A549 (cell line): ENCODE data around the gene LPAR1. TPM values are rescaled to one million over a fixed set of nuclear protein-coding genes. Genes with fewer than 3 reads are reported as not detected.

ENCODE experiments used
- ATAC-seq, 2 experiments: fragments of 200-7000 bp in 1 of 2; fragments of >200 bp in 1 of 2; cut with Nextera tagmentation in 1 of 2; cut with Tn5 transposase in 1 of 2; 3 replicates each; pipeline versions ENCODE4 v1.8.0 to v1.9.1; 2018 to 2020; ENCODE audit warnings: mild to moderate bottlenecking in 1 of 2, moderate library complexity in 1 of 2
- CTCF ChIA-PET: fragments of 300-600 bp; sonication (Branson Sonifier 250); formaldehyde crosslinking; extraction: SDS; loops from one replicate; lab custom pipeline; 2021; ENCODE audit warnings: antibody characterized with exemption, inconsistent platforms; lab: Yijun Ruan, JAX
- POLR2A ChIA-PET: fragments of 350-600 bp; formaldehyde crosslinking; extraction: SDS; loops from one replicate; lab custom pipeline; 2021; ENCODE audit warnings: antibody characterized with exemption, inconsistent platforms; lab: Yijun Ruan, JAX
- DNase-seq, 2 experiments: peaks; one replicate each; pipeline versions ENCODE4 v3.0.0 to v3.0.0-alpha.2; 2011 to 2016; ENCODE audit warnings: low read depth in 1 of 2, low spot score in 1 of 2
- FAIRE-seq: peaks from 2 replicates; lab custom pipeline; 2011; peaks lifted over from hg19 to GRCh38; lab: Jason Lieb, UNC
- H3K27ac ChIP-seq, 2 experiments: fragments of >200 bp; sonication (Bioruptor Twin); formaldehyde crosslinking; 3 replicates each; pipeline ENCODE4 v1.5.1; 2016 to 2017
- H3K4me1 ChIP-seq: fragments of >200 bp; sonication (Bioruptor Twin); formaldehyde crosslinking; 3 replicates; pipeline ENCODE4 v1.6.1; 2016
- H3K4me2 ChIP-seq: fragments of >200 bp; sonication (Bioruptor Twin); formaldehyde crosslinking; 3 replicates; pipeline ENCODE4 v1.6.1; 2016
- H3K4me3 ChIP-seq: fragments of >200 bp; sonication (Bioruptor Twin); formaldehyde crosslinking; 3 replicates; pipeline ENCODE4 v1.5.1; 2016
- H3K9me3 ChIP-seq: fragments of >200 bp; sonication (Bioruptor Twin); formaldehyde crosslinking; 3 replicates; pipeline ENCODE4 v1.6.1; 2016
- BHLHE40 ChIP-seq: IDR thresholded peaks from 2 replicates; pipeline ENCODE4 v1.6.1; 2012; ENCODE audit warnings: low read depth, low read length, inconsistent platforms
- CHD2 ChIP-seq: fragments of 150-350 bp; IDR thresholded peaks from 2 replicates; pipeline ENCODE4 v1.6.1; 2014; ENCODE audit warnings: low read length; ENCODE audit not compliant: partially characterized antibody
- CHD4 ChIP-seq: fragments of 200-600 bp; sonication (generic); IDR thresholded peaks from 2 replicates; pipeline ENCODE4 v1.6.1; 2016; ENCODE audit warnings: antibody characterized with exemption, mild to moderate bottlenecking, borderline replicate concordance
- EHF ChIP-seq: fragments of 250-450 bp; sonication (Bioruptor Pico); IDR thresholded peaks from 2 replicates; pipeline ENCODE4 v1.5.0; 2020; ENCODE audit warnings: mild to moderate bottlenecking
- ESRRA ChIP-seq: fragments of 150-350 bp; IDR thresholded peaks from 2 replicates; pipeline ENCODE4 v1.6.1; 2014; ENCODE audit warnings: mild to moderate bottlenecking, low read length, borderline replicate concordance
- FOSB ChIP-seq: fragments of 250-450 bp; sonication (Bioruptor Pico); IDR thresholded peaks from 2 replicates; pipeline ENCODE4 v1.5.0; 2020; ENCODE audit warnings: mild to moderate bottlenecking, moderate library complexity
- HDAC2 ChIP-seq: fragments of 200-600 bp; sonication (generic); IDR thresholded peaks from 2 replicates; pipeline ENCODE4 v1.6.1; 2016
- HES2 ChIP-seq: fragments of >200 bp; sonication (Bioruptor Twin); formaldehyde crosslinking; IDR thresholded peaks from 2 replicates; pipeline ENCODE4 v1.6.1; 2016
- HOXB13 ChIP-seq: fragments of 250-450 bp; sonication (Bioruptor Pico); IDR thresholded peaks from 2 replicates; pipeline ENCODE4 v1.5.0; 2020; ENCODE audit warnings: low read depth, mild to moderate bottlenecking, moderate library complexity
- JUN ChIP-seq, 2 experiments: fragments of >200 bp; sonication (Bioruptor Twin); formaldehyde crosslinking; IDR thresholded peaks; 2 replicates in 1 of 2; 3 replicates in 1 of 2; pipeline ENCODE4 v1.6.1; 2016 to 2017
- MAX ChIP-seq: IDR thresholded peaks from 2 replicates; pipeline ENCODE4 v1.6.1; 2012
- NFE2L2 ChIP-seq: fragments of 150-350 bp; conservative IDR thresholded peaks from 2 replicates; pipeline ENCODE4 v1.6.1; 2014; ENCODE audit warnings: low read length
- POLR2AphosphoS2 ChIP-seq: conservative IDR thresholded peaks from 2 replicates; pipeline ENCODE4 v1.6.1; 2012; ENCODE audit warnings: low read length, improper control_type of control experiment, inconsistent platforms
- RARB ChIP-seq: fragments of 250-450 bp; sonication (Bioruptor Pico); IDR thresholded peaks from 2 replicates; pipeline ENCODE4 v1.8.0; 2021; ENCODE audit warnings: mild to moderate bottlenecking, moderate library complexity
- RCOR1 ChIP-seq: fragments of 150-350 bp; IDR thresholded peaks from 2 replicates; pipeline ENCODE4 v1.6.1; 2014; ENCODE audit warnings: antibody characterized with exemption, low read length, low read depth
- REST ChIP-seq: fragments of 200-600 bp; sonication (generic); IDR thresholded peaks from 2 replicates; pipeline ENCODE4 v1.6.1; 2016; ENCODE audit warnings: antibody characterized with exemption, mild to moderate bottlenecking, moderate library complexity
- RNF2 ChIP-seq: fragments of 200-600 bp; sonication (generic); IDR thresholded peaks from 2 replicates; pipeline ENCODE4 v1.6.1; 2016; ENCODE audit warnings: low read depth, mild to moderate bottlenecking, antibody characterized with exemption, moderate library complexity, borderline replicate concordance
- SMC3 ChIP-seq: fragments of >200 bp; sonication (Bioruptor Twin); formaldehyde crosslinking; IDR thresholded peaks from 3 replicates; pipeline ENCODE4 v1.6.1; 2018; ENCODE audit warnings: inconsistent platforms
- TFCP2L1 ChIP-seq: fragments of 250-450 bp; sonication (Bioruptor Pico); IDR thresholded peaks from 2 replicates; pipeline ENCODE4 v1.5.0; 2021; ENCODE audit warnings: mild to moderate bottlenecking
- USF2 ChIP-seq: fragments of 450-650 bp; IDR thresholded peaks from 2 replicates; pipeline ENCODE4 v1.6.1; 2014; ENCODE audit warnings: antibody characterized with exemption
- WGBS: methylation state at CpG from one replicate; pipeline ENCODE4 v1.1.6; 2017; ENCODE audit errors: missing lambda C conversion rate; 5-methylcytosine and 5-hydroxymethylcytosine counted together
- polyA plus RNA-seq, 4 experiments: library from polyadenylated mRNA; depleted of rRNA in 3 of 4; stranded (reverse); fragments of >200 nt; fragmentation: RNase III in 1 of 4; extraction: RNeasy Plus Mini Kit Qiagen cat#74134 plus additional on column Dnase treatment in 1 of 4; gene quantifications; 2 replicates in 3 of 4; 3 replicates in 1 of 4; pipeline ENCODE4 v1.2.3, GENCODE V29; 2011 to 2017

LPAR1 gene
- polyA plus RNA-seq, 2 of the 4 experiments (the other 2 are of a cell fraction), result 15.8 to 33.7 TPM

DNA sequence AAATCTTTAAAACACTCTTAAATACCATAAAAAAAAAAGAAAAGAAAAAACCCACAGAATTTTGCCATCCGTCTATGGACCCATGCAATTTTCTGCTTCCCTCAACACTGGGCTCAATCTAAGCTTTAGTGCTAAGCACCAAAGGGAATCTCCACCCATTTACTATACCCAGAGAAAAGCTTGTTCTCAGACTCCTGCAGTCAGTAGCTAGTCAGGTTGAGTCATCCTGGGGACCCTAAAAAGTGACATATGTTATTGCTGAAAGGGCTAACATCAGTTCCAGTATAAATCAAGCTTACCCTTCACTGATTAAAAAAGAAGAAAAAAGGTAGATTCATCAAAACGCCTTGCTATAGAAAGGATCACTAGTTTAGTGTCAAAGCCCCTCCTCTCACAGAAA is 192.1 kb downstream of the LPAR1 start:
- no peak for ATAC-seq
- 0 out of 3 replicates have a peak, but pooled peaks cover 3% of the 10 kb centered on the region for H3K4me1 ChIP-seq
- 85% methylated on average over 2 of the region's 2 CpGs for WGBS
- no peak for DNase-seq
- ChIA-PET CTCF (interaction anchor here (0.9 kb wide), 1 partner anchor 8 kb away, joined by 3 read pairs; no protein-coding TSS in a partner anchor), POLR2A (no interaction called here)
- H3K4me2 ChIP-seq, result no peak overlapping the region
- H3K9me3 ChIP-seq, result no peaks in the 10 kb centered on the region
- no peak for FAIRE-seq
- TF ChIP-seq CHD4 (no peak), REST (no peak), HES2 (no peak), JUN (IDR thresholded peaks at IDR 0.05) (no peak), HDAC2 (no peak), POLR2AphosphoS2 (no peak)
- H3K27ac ChIP-seq, result no peak overlapping the region; a peak in 1 of 6 replicates
- no peak overlapping the region for H3K4me3 ChIP-seq

DNA sequence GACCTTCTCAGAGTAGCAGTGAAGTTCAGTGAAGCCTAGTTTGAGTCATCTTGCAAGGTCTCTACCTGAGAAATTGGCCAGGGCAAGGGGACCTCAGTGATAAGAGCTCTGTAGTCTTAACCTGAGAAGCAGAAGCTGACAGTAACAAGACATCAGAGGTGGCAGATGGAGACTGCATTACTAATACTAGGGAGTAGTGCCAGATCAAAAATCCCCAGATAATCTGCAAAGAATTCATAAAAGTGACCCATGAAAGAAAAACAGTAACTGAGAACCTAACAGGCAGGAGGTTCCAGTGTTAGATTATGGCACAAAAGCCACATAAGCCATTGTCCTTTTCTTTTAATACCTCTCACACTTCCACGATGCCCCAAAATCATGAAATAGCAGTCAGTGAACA is 194.1 kb downstream of the LPAR1 start:
- H3K27ac ChIP-seq, result no peak overlapping the region
- H3K4me1 ChIP-seq, result 0 out of 3 replicates have a peak, but pooled peaks cover 3% of the 10 kb centered on the region
- ChIA-PET POLR2A (no interaction called here), CTCF (interaction anchor here (0.6 kb wide), 1 partner anchor 82 kb away, joined by 3 read pairs; no protein-coding TSS in a partner anchor)
- ATAC-seq (no peak), FAIRE-seq (no peak), DNase-seq (no peak)
- WGBS, result 69% methylated on average over 1 of the region's 1 CpG
- no peaks in the 10 kb centered on the region for H3K9me3 ChIP-seq
- no peak overlapping the region for H3K4me3 ChIP-seq
- H3K4me2 ChIP-seq, result no peak overlapping the region
- TF ChIP-seq SMC3 (no peak), POLR2AphosphoS2 (no peak), EHF (CRISPR knock-in tag) (no peak), RNF2 (no peak), CHD2 (no peak), FOSB (CRISPR knock-in tag) (no peak)

- peaks cover 5% of the 10 kb centered on the region; the same call in 1 of the 3 replicates for H3K9me3 ChIP-seq
- no peak for TF ChIP-seq HES2
- TF ChIP-seq RARB (CRISPR knock-in tag), result no peak
- TF ChIP-seq HOXB13 (CRISPR knock-in tag), result no peak
- no peak for TF ChIP-seq NFE2L2
- no peak for TF ChIP-seq BHLHE40
- no peak for TF ChIP-seq RCOR1
- TF ChIP-seq TFCP2L1 (CRISPR knock-in tag), result no peak
- TF ChIP-seq ESRRA, result no peak
- TF ChIP-seq MAX, result no peak
- no peak for TF ChIP-seq USF2
- no peak for FAIRE-seq
- no peak overlapping the region for H3K4me3 ChIP-seq
- DNase-seq, result no peak
- H3K27ac ChIP-seq, result no peak overlapping the region
- CTCF ChIA-PET, result interaction anchor here (1.7 kb wide), 1 partner anchor 23 kb away, joined by 4 read pairs; no protein-coding TSS in a partner anchor
- H3K4me2 ChIP-seq, result no peak overlapping the region
- no peak for ATAC-seq
- WGBS, result 29% methylated on average over 3 of the region's 3 CpGs
- 0 out of 3 replicates have a peak, but pooled peaks cover 3% of the 10 kb centered on the region for H3K4me1 ChIP-seq
- POLR2A ChIA-PET, result no interaction called here
These were observed 195.3 kb downstream of the LPAR1 start for GRCh38 chr9:110842986-110843385.
